GM21529 (cell line): Measurements from ENCODE around the gene GTPBP6.
A peak's percentile ranks its signal among the peaks of the same experiment; 100 is the strongest.
"Not testable (repeated sequence)": the region's sequence is repeated elsewhere in the genome, so short reads cannot be mapped to it uniquely, and the experiment has no call there.

Experiments used
- ATAC-seq: cut with Tn5 transposase; IDR thresholded peaks from one replicate; pipeline ENCODE4 v1.9.1; 2021; ENCODE audit not compliant: unreplicated experiment

The GTPBP6 gene

DNA sequence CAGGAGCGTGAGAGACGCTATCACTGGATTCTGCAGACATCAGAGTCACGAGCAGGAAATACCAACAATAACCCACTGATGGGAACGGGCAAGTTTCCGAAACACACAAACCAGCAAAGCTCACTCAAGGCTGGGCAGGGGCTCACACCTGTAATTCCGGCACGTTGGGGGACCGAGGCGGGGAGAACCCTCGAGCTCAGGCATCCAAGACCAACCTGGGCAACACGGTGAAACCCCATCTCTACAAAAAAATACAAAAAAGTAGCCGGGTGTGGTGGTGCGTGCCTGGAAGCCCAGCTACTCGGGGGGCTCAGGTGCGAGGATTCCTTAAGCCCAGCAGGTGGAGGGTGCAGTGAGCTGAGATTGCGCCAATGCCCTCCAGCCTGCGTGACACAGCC, 17.2 kb upstream of the GTPBP6 start:
- no peak for ATAC-seq

DNA sequence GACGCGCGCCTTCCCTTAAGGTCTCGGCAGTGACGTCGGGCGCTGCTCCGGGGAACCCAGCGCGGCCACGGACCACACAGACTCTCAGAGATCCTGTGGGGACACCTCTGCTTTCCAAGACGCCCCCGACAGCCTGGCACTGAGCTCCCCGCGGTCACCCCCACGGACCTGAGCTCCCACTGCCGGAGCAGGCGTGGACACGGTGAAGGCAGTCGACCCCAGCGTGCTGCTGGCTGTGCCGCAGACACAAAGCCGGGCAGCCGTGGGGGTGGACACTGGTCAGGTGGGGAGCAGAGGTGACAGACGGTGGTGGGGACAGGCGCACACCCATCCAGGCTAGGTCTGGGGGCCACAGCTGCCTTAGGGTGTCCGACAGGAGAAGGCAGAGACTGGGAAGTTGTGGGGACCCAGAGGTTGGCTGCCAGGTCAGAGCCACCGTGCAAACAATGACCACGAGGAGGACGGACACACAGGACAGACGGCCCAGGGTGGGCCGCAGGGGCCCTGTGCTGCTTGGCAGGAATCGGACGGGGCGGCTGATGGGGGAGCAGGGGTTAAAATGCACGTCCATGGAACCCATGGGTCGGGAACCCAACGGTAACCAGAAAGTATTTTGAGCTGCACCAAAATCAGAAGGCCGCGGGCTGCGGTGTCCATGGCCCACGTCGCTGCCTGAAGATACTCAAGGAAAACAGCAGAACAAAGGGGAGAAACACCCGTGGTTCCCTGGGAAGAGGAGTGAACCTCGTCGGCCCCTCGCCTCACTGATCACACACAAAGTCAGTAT, 16.6 kb upstream of the GTPBP6 start:
- ATAC-seq, result no peak

DNA sequence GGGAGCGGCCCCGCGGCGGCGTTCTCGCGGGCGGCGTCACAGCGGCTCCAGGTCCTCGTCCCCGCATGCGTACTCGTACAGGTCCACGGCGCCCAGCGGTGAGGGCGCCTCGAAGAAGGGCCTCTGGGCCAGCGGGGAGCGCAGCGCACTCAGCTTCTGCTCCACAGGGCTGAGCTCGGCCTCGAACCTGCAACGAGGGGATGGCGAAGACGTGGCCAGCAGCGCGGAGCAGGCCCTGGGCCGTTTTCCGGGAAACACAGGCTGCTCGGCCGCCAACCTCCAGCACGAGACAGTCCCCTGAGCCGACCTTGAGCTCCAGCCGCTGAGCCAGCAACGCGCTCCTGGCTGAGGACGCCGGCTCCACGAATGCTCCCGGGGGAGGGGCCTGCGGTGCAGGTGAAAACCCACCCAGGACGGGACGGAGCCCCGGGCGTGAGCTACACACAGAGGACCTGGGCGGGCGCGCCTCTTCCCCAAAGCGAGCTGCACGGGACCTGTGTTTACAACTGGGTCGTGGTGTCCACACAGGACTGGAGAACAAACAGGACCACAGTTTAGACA, 15.8 kb upstream of the GTPBP6 start:
- ATAC-seq, result no peak

DNA sequence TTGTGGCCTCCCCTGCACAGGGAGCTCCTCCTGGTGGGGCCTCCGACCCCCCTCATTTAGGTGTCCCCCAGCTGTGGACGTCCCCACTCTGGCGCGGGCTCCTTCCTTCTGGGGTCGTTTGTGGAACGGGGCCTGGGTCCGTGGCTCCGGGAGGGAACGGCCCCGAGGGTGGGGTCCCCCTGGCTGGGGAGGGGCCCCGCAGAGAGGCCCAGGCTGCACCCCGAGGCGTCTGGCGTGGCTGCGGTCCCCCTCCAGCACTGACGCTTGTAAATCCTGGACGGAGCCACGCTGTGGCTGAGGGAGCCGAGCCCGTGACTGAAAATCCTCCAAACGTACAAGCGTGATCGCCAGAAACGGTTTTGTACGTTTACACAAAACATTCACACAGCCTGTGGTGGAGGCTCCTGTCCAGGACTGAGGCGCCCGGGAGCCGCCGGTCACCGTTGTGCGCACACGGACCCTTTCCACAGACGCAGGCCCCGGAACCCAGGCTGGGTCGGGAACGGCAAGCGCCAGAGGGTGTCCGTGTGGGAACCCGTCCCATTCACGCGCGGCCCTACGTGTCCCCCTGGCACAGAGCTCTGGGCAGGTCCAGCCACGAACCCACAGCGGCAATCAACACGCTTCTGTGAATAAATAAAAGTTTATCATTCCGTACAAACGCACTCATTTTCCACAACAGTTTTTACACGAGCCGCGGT, 15.2 kb upstream of the GTPBP6 start:
- ATAC-seq, result no peak

DNA sequence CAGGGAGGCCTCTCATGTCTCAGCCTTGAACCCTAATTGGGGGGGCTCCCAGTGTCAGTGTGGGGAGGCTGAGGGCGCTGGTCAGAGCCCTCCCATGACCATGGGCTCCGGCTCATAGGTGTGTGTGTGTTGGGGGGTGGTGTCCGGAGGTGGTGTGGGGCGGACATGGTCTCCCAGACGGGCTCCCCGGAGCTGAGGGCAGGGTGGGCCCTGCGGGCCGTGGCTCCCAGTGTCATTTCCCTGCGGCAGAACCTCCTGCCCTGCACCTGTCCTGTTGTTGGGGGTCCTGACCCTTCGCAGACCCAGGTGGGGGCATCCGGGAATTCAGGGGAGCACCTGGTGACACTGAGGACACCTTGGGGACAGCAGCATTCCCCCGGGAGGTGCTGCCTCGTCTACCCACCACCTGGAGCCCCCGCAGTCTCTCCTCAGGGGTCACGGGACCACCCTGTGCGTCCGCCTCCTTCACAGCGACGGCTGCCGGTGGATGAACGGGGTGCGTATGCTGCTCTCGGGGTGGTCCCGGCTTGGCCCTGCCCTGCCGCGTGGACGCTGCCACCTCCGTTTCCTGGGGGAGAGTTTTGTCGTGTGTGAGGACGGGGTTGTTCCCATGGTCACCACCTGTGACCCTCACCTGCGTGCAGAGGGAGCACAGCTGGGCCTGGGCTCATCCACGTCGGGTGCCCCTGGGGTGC, 14.5 kb upstream of the GTPBP6 start:
- no peak for ATAC-seq

DNA sequence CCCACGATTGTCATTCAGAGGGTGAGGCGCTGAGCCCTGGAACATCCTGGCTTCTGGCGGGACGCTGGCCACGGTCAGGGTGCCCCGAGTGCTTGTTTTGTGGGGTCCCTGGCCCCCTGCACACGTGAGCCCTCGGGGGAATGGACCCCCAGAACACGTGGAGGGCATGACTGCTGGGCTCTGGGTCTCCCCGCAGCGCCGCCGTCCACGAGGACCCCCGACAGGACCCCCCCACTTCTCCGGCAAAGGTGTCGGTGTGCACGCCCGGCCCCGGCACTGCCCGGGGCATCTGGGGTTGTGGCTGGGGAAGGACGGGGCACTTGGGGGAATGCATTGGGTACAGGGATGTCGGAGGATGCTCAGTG, 13.9 kb upstream of the GTPBP6 start:
- no peak for ATAC-seq

DNA sequence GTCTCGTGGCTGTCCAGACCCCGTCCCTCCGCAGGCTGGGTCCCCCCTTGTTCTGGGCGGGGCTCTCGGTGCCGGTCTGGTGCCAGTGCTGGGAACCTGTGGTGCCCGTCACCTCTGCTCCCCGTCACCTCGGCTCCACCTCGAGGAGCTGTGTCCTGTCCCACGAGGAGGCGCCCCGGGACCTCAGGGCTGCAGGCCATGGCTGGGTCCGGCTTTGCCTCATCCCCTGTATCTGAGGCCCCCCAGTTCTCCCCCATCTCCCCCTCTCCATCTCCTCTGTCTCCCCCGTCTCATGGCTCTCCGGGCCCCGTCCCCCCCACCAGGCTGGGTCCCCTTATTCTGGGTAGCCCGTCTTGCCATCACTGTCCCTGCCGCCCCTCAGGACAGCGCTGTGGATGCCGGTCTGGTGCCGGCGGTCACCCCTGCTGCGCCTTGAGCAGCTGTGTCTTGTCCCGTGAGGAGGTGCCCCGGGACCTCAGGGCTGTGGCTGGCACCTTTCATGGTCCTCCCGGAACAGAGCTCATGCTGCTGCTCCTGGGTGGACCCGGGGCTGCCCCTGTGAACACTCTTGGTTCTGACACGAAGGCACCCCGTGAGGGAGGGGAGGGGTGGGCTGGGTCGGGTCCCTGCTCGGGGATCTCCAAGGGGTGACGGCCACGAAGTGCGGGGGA, 13.4 kb upstream of the GTPBP6 start:
- ATAC-seq, result no peak

DNA sequence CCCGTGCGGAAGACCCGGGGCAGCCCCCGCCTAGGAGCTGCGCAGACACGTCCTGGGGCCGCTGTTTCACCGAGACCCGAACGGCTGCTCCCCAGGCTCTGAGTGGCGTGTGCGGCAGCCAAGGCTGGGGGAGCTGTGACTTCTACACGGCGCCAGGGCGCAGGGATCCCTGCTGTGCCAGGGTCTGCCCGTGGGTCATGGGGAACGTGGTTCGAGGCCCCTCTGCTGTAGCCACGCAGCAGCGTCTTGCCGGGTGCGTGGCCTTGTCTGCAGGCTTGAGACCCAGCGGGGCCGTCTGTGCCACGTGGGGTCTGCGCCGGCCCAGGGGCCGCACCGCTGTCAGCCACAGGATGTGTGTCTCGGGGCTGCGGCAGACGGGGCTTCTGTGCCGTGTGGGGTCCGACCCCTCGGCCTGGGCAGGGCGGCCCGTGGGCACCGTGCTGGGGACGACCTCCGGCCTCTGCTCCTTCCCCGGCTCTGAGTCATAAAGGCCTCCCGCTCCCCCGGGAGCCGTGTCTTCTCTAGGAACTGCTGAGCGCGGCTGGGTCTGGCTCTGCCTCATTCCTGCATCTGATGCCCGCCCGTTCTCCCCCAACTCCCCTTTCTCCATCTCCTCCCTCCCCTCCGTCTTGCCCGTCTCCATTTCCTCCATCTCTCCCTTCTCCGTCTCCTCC, 12.7 kb upstream of the GTPBP6 start:
- no peak for ATAC-seq

DNA sequence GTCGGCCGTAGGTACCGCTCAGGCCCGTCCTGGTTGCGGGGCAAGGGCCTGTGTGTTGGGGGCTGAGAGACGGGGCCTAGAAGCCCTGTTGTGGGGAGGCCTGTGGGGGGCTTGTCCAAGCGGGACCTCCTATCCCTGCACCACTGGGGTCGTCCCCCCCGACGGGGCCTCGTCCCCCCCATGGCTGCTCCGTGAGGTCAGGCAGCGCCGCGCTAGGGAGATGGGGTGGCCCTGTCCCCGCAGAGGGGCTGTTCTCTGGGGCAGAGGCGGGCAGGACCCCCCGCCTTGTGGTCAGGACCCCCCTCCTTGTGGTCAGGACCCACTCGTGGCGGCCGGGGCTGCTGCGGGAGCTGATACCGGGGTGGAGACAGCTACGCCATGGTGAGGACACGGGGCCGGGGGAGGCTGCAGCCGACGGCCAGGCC, 12.1 kb upstream of the GTPBP6 start:
- ATAC-seq, result no peak

DNA sequence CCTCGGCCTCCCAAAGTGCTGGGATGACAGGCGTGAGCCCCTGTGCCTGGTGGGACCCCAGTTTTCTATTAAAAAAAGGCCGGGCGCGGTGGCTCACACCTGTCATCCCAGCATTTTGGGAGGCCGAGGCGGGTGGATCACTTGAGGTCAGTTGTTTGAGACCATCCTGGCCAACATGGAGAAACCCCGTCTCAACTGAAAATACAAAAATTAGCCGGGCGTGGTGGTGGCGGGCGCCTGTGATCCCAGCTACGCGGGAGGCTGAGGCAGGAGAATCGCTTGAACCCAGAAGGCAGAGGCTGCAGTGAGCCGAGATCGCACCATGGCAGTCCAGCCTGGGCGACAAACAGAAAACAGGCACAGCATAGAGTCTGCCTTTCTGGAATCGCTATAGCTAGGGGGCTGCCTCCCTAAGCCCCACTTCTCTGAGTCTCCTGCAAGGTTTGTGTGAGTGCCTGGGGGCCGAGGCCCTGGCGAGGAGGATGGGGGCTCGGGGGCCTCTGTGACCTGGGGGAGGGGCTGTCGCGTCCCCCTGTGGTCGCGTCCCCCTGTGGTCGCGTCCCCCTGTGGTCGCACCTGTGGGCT, 11.6 kb upstream of the GTPBP6 start:
- not testable (repeated sequence) for ATAC-seq

DNA sequence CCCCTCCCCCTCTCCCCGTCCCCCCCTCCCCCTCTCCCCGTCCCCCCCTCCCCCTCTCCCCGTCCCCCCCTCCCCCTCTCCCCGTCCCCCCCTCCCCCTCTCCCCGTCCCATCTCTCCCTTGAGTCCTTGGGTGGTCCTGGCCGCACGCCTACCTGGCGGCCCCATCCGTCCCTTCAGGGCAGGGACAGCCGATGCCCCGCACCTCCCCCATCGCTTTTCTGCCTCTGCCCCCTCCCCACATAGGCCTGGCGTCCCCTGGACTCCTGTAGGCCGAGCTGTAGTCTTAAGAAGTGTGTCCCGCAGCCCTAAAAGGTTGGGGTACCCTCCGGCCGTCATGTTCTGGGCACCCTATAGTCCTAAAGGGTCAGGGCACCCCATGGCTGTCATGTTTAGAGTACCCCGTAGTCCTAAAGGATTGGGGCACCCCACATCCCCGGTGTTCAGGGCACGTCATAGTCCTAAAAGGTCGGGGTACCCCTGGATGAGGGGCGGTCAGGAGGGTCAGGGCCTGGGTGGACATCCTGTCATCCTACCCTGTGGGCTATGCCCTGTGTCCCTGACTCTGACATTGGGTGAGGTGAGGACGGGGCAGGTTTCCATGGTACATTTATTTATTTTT, 10.8 kb upstream of the GTPBP6 start:
- no peak for ATAC-seq

DNA sequence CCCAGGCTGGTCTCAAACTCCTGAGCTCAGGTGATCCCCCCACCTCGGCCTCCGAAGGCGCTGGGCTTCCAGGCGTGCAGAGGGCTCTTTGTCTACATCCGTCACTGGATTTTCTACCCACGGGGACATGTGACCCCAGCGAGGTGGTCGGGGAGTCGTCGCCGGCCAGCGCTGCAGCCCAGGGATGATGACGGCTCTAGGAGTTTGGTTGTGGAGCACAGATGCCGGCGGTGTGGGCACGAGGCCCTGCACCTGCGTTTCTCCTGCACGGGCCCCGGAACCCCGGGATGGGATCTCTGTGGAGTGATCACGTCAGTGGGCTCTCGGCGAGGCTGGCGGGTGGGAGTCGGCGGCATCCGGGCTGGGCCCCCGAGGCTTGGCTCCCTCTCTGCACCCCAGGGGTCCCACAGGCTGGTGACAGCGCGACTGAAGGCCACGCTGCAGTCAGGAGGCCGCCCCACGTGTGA, 9.1 kb upstream of the GTPBP6 start:
- ATAC-seq, result no peak

DNA sequence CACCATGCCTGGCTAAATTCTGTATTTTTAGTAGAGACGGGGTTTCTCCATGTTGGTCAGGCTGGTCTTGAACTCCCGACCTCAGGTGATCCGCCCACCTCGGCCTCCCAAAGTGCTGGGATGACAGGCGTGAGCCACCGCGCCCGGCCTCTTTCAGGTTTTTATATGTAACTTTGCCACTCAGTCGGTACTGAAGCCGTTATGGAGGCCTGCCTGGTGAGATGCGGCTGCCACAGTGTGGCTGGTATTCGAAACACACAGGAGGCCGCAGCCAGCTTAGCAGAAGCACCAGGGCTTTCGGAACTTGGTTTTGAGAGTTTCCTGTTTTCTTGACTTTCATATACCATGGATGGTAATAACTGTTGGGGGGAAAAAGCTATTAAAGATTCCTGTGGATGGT, 6.1 kb upstream of the GTPBP6 start:
- not testable (repeated sequence) for ATAC-seq

DNA sequence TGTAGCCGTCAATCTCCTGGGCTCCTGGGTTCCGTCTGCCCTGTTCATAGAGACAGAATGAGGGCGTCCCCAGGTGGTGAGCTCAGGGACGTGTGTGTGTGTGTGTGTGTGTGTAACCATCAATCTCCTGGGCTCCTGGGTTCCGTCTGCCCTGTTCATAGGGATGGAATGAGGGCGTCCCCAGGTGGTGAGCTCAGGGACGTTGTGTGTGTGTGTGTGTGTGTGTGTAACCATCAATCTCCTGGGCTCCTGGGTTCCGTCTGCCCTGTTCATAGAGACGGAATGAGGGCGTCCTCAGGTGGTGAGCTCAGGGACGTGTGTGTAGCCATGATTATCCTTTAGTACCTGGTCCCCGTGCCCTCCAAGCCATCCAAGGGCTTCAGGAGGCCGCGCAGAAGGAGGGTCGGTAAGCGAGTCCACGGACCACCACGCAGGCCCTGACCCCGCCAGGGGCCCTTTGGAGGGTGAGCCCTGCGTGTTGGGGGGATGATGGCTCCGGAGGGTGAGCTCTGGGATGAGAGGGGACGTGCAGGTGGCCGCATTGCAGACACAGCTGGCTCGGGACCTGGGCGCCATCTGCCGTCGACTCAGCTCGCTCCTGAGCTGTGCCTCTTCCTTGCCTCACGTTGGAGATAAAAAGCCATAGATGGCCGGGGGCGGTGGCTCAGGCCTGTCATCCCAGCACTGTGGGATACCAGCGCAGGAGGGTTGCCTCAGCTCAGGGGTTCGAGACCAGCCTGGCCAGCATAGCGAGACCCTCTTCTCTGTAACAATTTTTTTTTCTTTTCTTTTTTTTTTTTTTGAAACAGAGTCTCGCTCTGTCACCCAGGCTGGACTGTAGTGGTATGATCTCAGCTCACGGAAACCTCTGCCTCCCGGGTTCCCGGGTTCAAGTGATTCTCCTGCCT, 5.4 kb upstream of the GTPBP6 start:
- no peak for ATAC-seq

DNA sequence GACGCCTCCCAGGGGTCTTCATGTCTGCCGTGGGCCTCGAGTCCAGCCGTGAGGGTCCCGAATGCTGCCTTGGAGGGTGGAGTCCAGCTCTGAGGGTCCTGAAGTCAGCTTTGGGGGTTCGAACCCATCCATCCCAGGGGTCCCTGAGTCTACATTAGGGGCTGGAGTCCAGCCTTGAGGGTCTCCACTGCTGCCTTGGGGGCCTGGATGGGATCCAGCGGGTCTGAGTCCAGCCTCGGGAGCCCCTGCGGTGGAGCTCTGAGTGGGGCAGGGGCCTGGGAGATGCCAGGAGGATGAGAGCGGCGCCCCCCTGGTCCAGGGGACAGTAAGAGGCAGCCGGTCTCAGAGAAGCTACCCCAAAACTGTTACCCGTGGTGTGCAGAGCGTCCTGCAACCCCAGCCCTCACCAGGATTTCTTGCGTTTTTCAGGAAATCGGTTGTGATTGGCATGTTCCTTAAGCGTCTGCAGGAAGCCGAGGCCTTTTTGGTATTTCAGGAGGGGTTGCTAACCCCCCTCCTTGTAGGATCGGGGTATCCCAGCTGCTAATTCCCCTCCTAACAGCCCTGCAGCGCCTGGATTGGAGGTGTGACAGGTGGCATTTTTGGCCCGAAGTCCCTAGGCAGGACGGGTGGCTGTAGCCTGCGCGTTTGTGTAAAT, 1.7 kb upstream of the GTPBP6 start:
- ATAC-seq, result no peak

DNA sequence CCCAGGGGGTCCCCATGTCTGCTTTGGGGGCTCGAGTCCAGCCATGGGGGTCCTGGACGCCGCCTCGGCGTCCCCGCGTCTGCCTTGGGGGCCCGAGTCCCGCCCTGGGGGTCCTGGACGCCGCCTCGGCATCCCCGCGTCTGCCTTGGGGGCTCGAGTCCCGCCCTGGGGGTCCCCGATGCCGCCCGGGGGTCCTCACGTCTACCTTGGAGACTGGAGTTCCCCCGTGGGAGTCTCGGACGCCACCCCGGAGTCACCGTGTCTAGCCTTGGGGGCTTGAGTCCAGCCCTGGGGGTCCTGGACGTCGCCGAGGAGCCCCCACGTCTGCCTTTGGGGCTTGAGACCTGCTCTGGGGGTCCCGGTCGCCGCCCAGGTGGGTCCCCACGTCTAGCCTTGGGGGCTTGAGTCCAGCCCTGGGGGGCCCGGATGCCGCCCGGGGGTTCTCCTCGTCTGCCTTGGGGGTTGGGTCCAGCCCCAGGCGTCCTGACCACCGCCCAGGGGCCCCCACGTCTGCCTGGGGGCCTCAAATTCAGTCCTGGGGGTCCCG, 1.1 kb upstream of the GTPBP6 start:
- ATAC-seq, result no peak

DNA sequence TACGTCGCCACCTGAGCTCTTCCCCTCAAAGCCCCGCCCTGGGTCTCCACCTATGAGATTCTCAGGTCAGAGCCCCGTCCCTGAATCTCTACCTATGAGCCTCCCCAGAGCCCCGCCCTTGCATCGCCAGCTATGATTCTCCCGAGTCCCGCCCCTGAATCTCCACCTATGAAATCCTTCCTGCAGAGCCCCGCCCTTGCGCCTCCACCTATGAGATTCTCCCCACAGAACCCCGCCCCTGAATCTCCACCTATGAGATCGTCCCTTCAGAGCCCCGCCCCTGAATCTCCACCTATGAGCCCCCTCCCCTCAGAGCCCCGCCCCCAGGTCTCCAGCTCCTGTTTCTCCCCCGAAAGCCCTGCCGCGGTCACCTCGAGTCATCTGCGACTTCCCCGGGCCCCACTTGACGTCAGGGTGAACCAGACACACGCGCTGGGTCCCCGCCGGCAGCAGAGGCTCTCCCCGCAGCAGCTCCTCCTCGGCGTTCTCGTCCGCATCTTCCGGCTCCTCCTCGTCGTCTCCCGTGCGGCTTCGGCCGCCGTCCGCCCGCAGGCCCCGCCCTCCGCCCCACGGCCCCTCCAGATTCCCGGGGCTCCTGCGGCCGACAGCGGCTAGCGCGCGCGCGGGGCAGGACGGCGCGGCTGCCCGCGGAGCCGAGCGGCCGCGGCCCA, 393 bp downstream of the GTPBP6 start:
- ATAC-seq, result peak; percentile 64
